Transverse colon (tissue), 4 donors: ENCODE measurements around the gene CCDC12. TPM values are rescaled to one million over a fixed set of nuclear protein-coding genes. Genes with fewer than 3 reads are reported as not detected.

Experiments
- DNase-seq: peaks from one replicate; pipeline ENCODE4 v3.0.0-alpha.2; 2019
- H3K27ac ChIP-seq, 4 donors: fragments of 200-600 bp; sonication (generic); 2 replicates each; pipeline ENCODE4 v1.5.1; 2016 to 2018; ENCODE audit warnings: inconsistent platforms in 4 of 4
- H3K27me3 ChIP-seq: fragments of 200-600 bp; sonication (generic); 2 replicates; pipeline ENCODE4 v1.5.1; 2017; ENCODE audit warnings: inconsistent platforms
- H3K36me3 ChIP-seq, 4 donors: fragments of 200-600 bp; sonication (generic); 2 replicates each; pipeline ENCODE4 v1.5.1; 2017 to 2019; ENCODE audit warnings: inconsistent platforms in 4 of 4
- H3K4me1 ChIP-seq, 4 donors: fragments of 200-600 bp; sonication (generic); 2 replicates each; pipeline ENCODE4 v1.5.1; 2017 to 2020; ENCODE audit warnings: inconsistent platforms in 4 of 4
- H3K4me3 ChIP-seq, 4 donors: fragments of 200-600 bp; sonication (generic); 1 replicate in 1 of 4; 2 replicates in 3 of 4; pipeline versions ENCODE4 v1.5.1 to v1.6.1; 2017 to 2019; ENCODE audit warnings: inconsistent platforms in 4 of 4
- H3K9me3 ChIP-seq, 2 donors: fragments of 200-600 bp; sonication (generic); 2 replicates each; pipeline ENCODE4 v1.5.1; 2017 to 2019; ENCODE audit warnings: inconsistent platforms in 2 of 2
- EP300 ChIP-seq: sonication (generic); formaldehyde crosslinking; IDR thresholded peaks from one replicate; pipeline ENCODE4 v1.6.1; 2017; ENCODE audit warnings: antibody characterized with exemption, low read depth
- POLR2A ChIP-seq: fragments of 450-650 bp; IDR thresholded peaks from one replicate; pipeline ENCODE4 v1.6.1; 2016; ENCODE audit warnings: antibody characterized with exemption, mild to moderate bottlenecking, moderate library complexity
- POLR2AphosphoS5 ChIP-seq, 3 donors: sonication (generic); formaldehyde crosslinking; IDR thresholded peaks; one replicate each; pipeline ENCODE4 v1.6.1; 2016; ENCODE audit warnings: antibody characterized with exemption in 3 of 3
- WGBS, 2 donors: methylation state at CpG; one replicate each; pipeline ENCODE4 v1.1.5; 2018; ENCODE audit warnings: low coverage in 1 of 2; 5-methylcytosine and 5-hydroxymethylcytosine counted together
- in situ Hi-C, 4 donors: fragments of 200-750 bp; cut with MboI; loops; one replicate each; pipeline versions ENCODE4 v1.15.0 to v1.15.1; 2017; ENCODE audit warnings: low sequenced_read_pairs in 3 of 4, low pct_ligation_motif_present in 1 of 4, low pct_unique_long_range_greater_than_20kb in 1 of 4
- intact Hi-C: fragments of 100-400 bp; cut with DNase I; formaldehyde crosslinking; loops from one replicate; pipeline ENCODE4 v1.15.1; 2023; ENCODE audit warnings: low total_unique reads
- total RNA-seq, 4 donors: library from RNA; depleted of rRNA; stranded (reverse); fragments of >200 nt; gene quantifications; one replicate each; pipeline ENCODE4 v1.1.0, GENCODE V29; 2016
- TF ChIP-seq, protein P1 (sequence below), 5 experiments: fragments of 200-600 bp in 3 of 5; fragments of 450-650 bp in 2 of 5; sonication (generic) in 3 of 5; IDR thresholded peaks; 1 replicate in 2 of 5; 2 replicates in 3 of 5; pipeline ENCODE4 v1.5.1; 2016 to 2017; ENCODE audit warnings: antibody characterized with exemption in 5 of 5, inconsistent platforms in 3 of 5, mild to moderate bottlenecking in 2 of 5, moderate library complexity in 1 of 5

The CCDC12 gene
- total RNA-seq, 4 donors from 2014 or later = 50.1 to 72.9 (median 53.0) TPM

GRCh38 chr3:46948830-46949671 lies 27.5 kb downstream of the CCDC12 start:
- Histone ChIP-seq H3K36me3 (no peaks in the 10 kb centered on the region), H3K4me3 (no peak overlapping the region), H3K9me3 (no peaks in the 10 kb centered on the region), H3K27me3 (no peaks in the 10 kb centered on the region), H3K4me1 (peaks cover 64 to 88% (median 72%) of the 10 kb centered on the region in 4 donors), H3K27ac (peak overlapping the region; percentile 84 to 92 (median 88))
- no peak for TF ChIP-seq POLR2AphosphoS5 (IDR thresholded peaks at IDR 0.05)
- TF ChIP-seq POLR2A = no peak
- no peak for TF ChIP-seq EP300
- TF ChIP-seq, protein P1, sequence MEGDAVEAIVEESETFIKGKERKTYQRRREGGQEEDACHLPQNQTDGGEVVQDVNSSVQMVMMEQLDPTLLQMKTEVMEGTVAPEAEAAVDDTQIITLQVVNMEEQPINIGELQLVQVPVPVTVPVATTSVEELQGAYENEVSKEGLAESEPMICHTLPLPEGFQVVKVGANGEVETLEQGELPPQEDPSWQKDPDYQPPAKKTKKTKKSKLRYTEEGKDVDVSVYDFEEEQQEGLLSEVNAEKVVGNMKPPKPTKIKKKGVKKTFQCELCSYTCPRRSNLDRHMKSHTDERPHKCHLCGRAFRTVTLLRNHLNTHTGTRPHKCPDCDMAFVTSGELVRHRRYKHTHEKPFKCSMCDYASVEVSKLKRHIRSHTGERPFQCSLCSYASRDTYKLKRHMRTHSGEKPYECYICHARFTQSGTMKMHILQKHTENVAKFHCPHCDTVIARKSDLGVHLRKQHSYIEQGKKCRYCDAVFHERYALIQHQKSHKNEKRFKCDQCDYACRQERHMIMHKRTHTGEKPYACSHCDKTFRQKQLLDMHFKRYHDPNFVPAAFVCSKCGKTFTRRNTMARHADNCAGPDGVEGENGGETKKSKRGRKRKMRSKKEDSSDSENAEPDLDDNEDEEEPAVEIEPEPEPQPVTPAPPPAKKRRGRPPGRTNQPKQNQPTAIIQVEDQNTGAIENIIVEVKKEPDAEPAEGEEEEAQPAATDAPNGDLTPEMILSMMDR (IDR thresholded peaks at IDR 0.05) = no peak
- in situ Hi-C loops = no loop called here
- WGBS, 2 donors = 0 to 26% methylated on average over 1 to 6 of the region's 6 CpGs
- intact Hi-C loops = no loop called here
- peak; percentile 65 for DNase-seq

GRCh38 chr3:46947981-46948791 lies 28.4 kb downstream of the CCDC12 start:
- peak; percentile 86 for DNase-seq
- H3K9me3 ChIP-seq = no peaks in the 10 kb centered on the region
- WGBS, 2 donors = 35 to 49% methylated on average over 8 to 19 of the region's 19 CpGs
- TF ChIP-seq POLR2A (peak; percentile 67), EP300 (peak; percentile 74), POLR2AphosphoS5 (IDR thresholded peaks at IDR 0.05) (peak; percentile 15 to 76 (median 73))
- TF ChIP-seq, protein P1 (IDR thresholded peaks at IDR 0.05) = no peak
- in situ Hi-C loops = no loop called here
- peak overlapping the region; percentile 84 to 92 (median 88) for H3K27ac ChIP-seq
- H3K4me3 ChIP-seq = peak overlapping the region in 1 of 4 donors; percentile 1
- H3K27me3 ChIP-seq = no peaks in the 10 kb centered on the region
- intact Hi-C loops = no loop called here
- no peaks in the 10 kb centered on the region for H3K36me3 ChIP-seq
- peaks cover 71 to 88% (median 76%) of the 10 kb centered on the region in 4 donors for H3K4me1 ChIP-seq

GRCh38 chr3:46947546-46947901 lies 29.0 kb downstream of the CCDC12 start:
- H3K9me3 ChIP-seq = no peaks in the 10 kb centered on the region
- in situ Hi-C loops (no loop called here), intact Hi-C loops (no loop called here)
- peak overlapping the region in 1 of 4 donors; percentile 1 for H3K4me3 ChIP-seq
- DNase-seq = no peak
- peak overlapping the region; percentile 84 to 92 (median 88) for H3K27ac ChIP-seq
- no peak for TF ChIP-seq EP300
- no peak for TF ChIP-seq POLR2AphosphoS5 (IDR thresholded peaks at IDR 0.05)
- TF ChIP-seq, protein P1 (IDR thresholded peaks at IDR 0.05) = no peak
- TF ChIP-seq POLR2A = no peak
- 52% methylated on average over 4 of the region's 4 CpGs; no CpG with 5 or more reads in 1 of the 2 donors for WGBS, 2 donors
- peaks cover 77 to 92% (median 82%) of the 10 kb centered on the region in 4 donors for H3K4me1 ChIP-seq
- H3K36me3 ChIP-seq = no peaks in the 10 kb centered on the region
- no peaks in the 10 kb centered on the region for H3K27me3 ChIP-seq
